ENCODE results near the gene COL16A1.

GRCh38 chr1:31674626-31675025, 29.2 kb downstream of the COL16A1 start:
- no peak for TF ChIP-seq POLR2A (IDR thresholded peaks at IDR 0.05)
- TF ChIP-seq CTCF (IDR thresholded peaks at IDR 0.05): no peak

Data from ovary (tissue), 3 donors.